Fibroblast of lung (primary cell): ENCODE results near the gene ANXA6.

Experiments used
- EZH2 ChIP-seq: IDR thresholded peaks from 2 replicates; pipeline ENCODE4 v1.5.1; 2012; ENCODE audit warnings: low read length, control low read depth, mild to moderate bottlenecking; ENCODE audit errors: missing control alignments
- TF ChIP-seq, protein P1 (sequence below), 2 donors: IDR thresholded peaks in 1 of 2; conservative IDR thresholded peaks in 1 of 2; 1 replicate in 1 of 2; 2 replicates in 1 of 2; pipeline ENCODE4 v1.5.1; 2011 to 2012; ENCODE audit warnings: low read length in 2 of 2, control low read depth in 1 of 2, inconsistent platforms in 1 of 2, low read depth in 1 of 2, mild to moderate bottlenecking in 1 of 2

DNA sequence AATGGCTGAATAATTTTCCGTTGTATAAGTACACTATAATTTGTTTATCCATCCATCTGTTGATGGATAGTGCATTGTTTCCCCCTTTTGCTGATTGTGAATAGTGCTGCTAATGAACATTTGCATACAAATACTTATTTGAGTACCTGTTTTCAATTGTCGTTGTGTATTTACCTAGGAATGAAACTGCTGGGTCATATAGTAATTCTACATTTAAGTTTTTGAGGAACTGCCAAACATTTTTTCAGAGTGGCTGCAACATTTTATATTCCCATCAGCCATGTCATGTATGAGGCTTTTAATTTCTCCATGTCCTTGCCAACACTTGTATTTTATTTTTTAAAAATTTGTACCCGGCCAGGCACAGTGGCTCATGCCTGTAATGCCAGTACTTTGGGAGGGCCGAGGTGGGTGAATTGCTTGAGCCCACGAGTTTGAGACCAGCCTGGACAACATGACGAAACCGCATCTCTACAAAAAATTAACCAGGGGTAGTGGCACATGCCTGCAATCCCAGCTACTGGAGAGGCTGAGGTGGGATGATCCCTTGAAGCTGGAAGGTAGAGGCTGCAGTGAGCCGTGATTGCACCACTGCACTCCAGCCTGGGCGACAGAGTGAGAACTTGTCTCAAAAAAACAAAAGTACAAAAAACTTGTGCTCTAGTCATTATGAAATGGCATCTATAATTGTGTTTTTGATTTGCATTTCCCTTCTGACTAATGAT, 2.2 kb upstream of the ANXA6 start:
- TF ChIP-seq, protein P1, sequence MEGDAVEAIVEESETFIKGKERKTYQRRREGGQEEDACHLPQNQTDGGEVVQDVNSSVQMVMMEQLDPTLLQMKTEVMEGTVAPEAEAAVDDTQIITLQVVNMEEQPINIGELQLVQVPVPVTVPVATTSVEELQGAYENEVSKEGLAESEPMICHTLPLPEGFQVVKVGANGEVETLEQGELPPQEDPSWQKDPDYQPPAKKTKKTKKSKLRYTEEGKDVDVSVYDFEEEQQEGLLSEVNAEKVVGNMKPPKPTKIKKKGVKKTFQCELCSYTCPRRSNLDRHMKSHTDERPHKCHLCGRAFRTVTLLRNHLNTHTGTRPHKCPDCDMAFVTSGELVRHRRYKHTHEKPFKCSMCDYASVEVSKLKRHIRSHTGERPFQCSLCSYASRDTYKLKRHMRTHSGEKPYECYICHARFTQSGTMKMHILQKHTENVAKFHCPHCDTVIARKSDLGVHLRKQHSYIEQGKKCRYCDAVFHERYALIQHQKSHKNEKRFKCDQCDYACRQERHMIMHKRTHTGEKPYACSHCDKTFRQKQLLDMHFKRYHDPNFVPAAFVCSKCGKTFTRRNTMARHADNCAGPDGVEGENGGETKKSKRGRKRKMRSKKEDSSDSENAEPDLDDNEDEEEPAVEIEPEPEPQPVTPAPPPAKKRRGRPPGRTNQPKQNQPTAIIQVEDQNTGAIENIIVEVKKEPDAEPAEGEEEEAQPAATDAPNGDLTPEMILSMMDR (conservative IDR thresholded peaks at IDR 0.05 in 1 of 2, IDR thresholded peaks at IDR 0.05 in 1 of 2; ENCODE audit: low read depth in 1 of 2, low read length in 2 of 2) = no peak
- no peak for TF ChIP-seq EZH2
